Osteoblast (primary cell): ENCODE data around the gene IGSF22. TPM values are rescaled to one million over a fixed set of nuclear protein-coding genes. Genes with fewer than 3 reads are reported as not detected.

ENCODE experiments used
- DNase-seq: peaks from one replicate; pipeline ENCODE4 v3.0.0; 2011; ENCODE audit warnings: low spot score, mixed read lengths; ENCODE audit not compliant: insufficient read length; ENCODE audit errors: missing footprints
- H2AFZ ChIP-seq: 2 replicates; pipeline ENCODE4 v1.6.0; 2011; ENCODE audit warnings: mild to moderate bottlenecking, low read length
- H3K27ac ChIP-seq: 2 replicates; pipeline ENCODE4 v1.5.1; 2011; ENCODE audit warnings: mild to moderate bottlenecking, low read depth, low read length, moderate library complexity
- H3K27me3 ChIP-seq: 2 replicates; pipeline ENCODE4 v1.6.0; 2012; ENCODE audit warnings: mild to moderate bottlenecking, control low read depth, inconsistent platforms, low read length, moderate library complexity; ENCODE audit not compliant: insufficient read depth
- H3K36me3 ChIP-seq: 2 replicates; pipeline ENCODE4 v1.5.1; 2011; ENCODE audit warnings: mild to moderate bottlenecking, low read length, control low read depth, moderate library complexity; ENCODE audit not compliant: insufficient read depth
- H3K4me1 ChIP-seq: 2 replicates; pipeline ENCODE4 v1.5.1; 2011; ENCODE audit warnings: mild to moderate bottlenecking, low read length, control low read depth, moderate library complexity; ENCODE audit not compliant: insufficient read depth
- H3K4me2 ChIP-seq: 2 replicates; pipeline ENCODE4 v1.6.0; 2011; ENCODE audit warnings: mild to moderate bottlenecking, low read length; ENCODE audit not compliant: insufficient read depth
- H3K4me3 ChIP-seq: fragments of 200-600 bp; sonication (generic); 3 replicates; pipeline ENCODE4 v1.5.1; 2012; ENCODE audit warnings: mild to moderate bottlenecking, low read length, inconsistent platforms; ENCODE audit not compliant: insufficient read depth
- H3K79me2 ChIP-seq: 2 replicates; pipeline ENCODE4 v1.6.0; 2012; ENCODE audit warnings: mild to moderate bottlenecking, low read length, control low read depth, inconsistent platforms; ENCODE audit not compliant: insufficient read depth
- H3K9me3 ChIP-seq: 2 replicates; pipeline ENCODE4 v1.5.1; 2011; ENCODE audit warnings: low read depth, low read length, control low read depth
- H4K20me1 ChIP-seq: 2 replicates; pipeline ENCODE4 v1.6.0; 2012; ENCODE audit warnings: mild to moderate bottlenecking, low read length, control low read depth; ENCODE audit not compliant: insufficient read depth
- total RNA-seq: library from RNA; depleted of rRNA; stranded (reverse); fragments of >200 nt; gene quantifications from 2 replicates; pipeline ENCODE4 v1.2.3, GENCODE V29; 2012
- TF ChIP-seq, protein P1 (sequence below): IDR thresholded peaks from 2 replicates; pipeline ENCODE4 v1.5.1; 2011; ENCODE audit warnings: mild to moderate bottlenecking, low read depth, low read length, moderate library complexity; ENCODE audit errors: extremely low read depth

Gene IGSF22
- total RNA-seq, 1 donor = not detected

DNA sequence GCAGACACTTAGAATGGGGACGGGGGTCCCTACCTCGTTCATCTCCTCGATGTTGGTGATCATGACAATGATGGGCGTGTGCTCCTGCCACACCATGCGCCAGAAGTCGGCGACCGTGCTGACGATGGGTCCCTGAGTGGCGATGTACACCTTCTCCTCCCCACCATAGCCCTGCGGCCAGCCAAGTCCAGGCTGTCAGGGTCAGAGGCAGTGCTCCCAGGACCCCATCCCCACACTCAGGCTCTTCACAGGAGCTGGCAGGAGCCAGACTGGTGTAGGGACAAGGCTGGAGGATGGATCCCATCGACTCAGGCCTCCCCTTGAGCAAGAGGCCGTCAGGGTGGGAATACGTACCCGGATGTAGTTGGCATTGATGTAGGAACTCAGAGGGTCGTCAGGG is 7.2 kb upstream of the IGSF22 start:
- Histone ChIP-seq H3K9me3 (no peaks in the 10 kb centered on the region), H3K4me3 (no peak overlapping the region), H2AFZ (no peak overlapping the region), H3K4me1 (no peaks in the 10 kb centered on the region), H3K36me3 (no peaks in the 10 kb centered on the region), H3K27ac (no peak overlapping the region), H3K27me3 (peaks cover 7% of the 10 kb centered on the region), H4K20me1 (no peaks in the 10 kb centered on the region), H3K79me2 (no peaks in the 10 kb centered on the region), H3K4me2 (no peak overlapping the region)
- TF ChIP-seq, protein P1, sequence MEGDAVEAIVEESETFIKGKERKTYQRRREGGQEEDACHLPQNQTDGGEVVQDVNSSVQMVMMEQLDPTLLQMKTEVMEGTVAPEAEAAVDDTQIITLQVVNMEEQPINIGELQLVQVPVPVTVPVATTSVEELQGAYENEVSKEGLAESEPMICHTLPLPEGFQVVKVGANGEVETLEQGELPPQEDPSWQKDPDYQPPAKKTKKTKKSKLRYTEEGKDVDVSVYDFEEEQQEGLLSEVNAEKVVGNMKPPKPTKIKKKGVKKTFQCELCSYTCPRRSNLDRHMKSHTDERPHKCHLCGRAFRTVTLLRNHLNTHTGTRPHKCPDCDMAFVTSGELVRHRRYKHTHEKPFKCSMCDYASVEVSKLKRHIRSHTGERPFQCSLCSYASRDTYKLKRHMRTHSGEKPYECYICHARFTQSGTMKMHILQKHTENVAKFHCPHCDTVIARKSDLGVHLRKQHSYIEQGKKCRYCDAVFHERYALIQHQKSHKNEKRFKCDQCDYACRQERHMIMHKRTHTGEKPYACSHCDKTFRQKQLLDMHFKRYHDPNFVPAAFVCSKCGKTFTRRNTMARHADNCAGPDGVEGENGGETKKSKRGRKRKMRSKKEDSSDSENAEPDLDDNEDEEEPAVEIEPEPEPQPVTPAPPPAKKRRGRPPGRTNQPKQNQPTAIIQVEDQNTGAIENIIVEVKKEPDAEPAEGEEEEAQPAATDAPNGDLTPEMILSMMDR = no peak
- no peak for DNase-seq

DNA sequence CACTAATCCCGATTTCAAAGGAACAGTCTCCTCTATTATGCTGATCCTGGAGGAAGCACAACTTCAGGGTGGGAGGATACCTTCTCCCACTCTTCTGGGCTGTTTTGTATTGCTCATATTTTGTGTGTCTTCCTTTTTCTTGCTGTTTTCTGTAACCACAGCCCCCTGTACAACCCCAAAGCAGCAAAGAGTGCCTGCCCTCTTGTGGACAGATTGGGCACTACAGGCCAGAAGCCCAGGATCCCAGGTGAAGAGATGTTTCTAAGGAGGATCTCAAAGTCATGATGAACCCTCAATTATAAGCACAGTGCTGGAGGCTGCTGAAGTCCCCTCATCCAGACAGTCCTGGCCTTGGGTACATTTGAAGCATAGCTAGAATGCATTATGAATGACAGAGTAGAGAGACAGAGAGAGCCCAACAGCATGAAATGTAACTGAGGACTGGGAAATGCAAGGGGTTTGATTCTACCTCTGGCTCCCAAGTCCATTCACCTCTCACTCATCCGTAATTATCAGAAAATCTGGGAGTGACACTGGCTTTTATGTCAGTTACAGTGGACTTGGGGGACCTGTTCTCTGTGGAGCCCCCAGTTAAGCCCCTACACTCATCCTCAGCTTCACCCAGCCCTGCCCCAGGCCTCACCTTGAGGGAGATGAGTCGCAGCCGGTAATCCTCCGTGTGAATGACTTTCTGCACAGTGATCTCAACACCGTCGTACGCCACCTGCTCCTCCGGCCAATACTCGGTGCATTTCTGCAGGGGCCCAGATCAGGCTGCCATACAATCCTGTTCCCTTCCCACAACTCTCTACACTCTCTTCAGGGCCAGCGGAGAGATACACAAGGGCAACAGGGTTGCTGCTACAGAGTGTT is 6.2 kb upstream of the IGSF22 start:
- Histone ChIP-seq H3K79me2 (no peaks in the 10 kb centered on the region), H3K4me3 (no peak overlapping the region), H3K9me3 (no peaks in the 10 kb centered on the region), H4K20me1 (no peaks in the 10 kb centered on the region), H3K36me3 (no peaks in the 10 kb centered on the region), H3K4me1 (no peaks in the 10 kb centered on the region), H3K27ac (no peak overlapping the region), H2AFZ (peak overlapping the region; percentile 60), H3K4me2 (no peak overlapping the region), H3K27me3 (peaks cover 7% of the 10 kb centered on the region)
- TF ChIP-seq, protein P1 = peak; percentile 98
- DNase-seq = peak; percentile 94

DNA sequence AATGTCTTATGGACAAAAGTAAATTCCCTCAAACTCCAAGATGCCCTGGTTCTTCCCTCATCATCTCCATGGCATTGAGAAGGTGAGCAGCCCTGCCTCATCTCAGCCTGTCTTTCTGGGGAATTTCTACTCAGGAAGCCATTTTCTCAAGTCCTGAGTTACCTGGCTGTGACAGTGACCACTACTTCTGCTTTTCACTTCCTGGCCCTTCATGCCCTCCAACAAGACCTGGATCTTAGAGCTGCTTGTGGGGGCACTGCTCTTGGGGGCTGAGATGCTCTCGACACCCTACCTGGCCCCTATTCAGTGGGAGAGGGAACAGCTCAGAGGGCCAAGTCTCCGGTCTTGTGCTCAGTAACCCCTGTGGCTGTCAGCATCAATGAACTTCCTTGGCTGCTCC is 5.5 kb upstream of the IGSF22 start:
- H3K27ac ChIP-seq = no peak overlapping the region
- TF ChIP-seq, protein P1 = no peak
- H3K9me3 ChIP-seq = no peaks in the 10 kb centered on the region
- H3K27me3 ChIP-seq = no peaks in the 10 kb centered on the region
- H4K20me1 ChIP-seq = no peaks in the 10 kb centered on the region
- H3K4me3 ChIP-seq = no peak overlapping the region
- DNase-seq = no peak
- H3K79me2 ChIP-seq = no peaks in the 10 kb centered on the region
- H3K4me2 ChIP-seq = no peak overlapping the region
- H3K36me3 ChIP-seq = no peaks in the 10 kb centered on the region
- no peaks in the 10 kb centered on the region for H3K4me1 ChIP-seq
- no peak overlapping the region for H2AFZ ChIP-seq

DNA sequence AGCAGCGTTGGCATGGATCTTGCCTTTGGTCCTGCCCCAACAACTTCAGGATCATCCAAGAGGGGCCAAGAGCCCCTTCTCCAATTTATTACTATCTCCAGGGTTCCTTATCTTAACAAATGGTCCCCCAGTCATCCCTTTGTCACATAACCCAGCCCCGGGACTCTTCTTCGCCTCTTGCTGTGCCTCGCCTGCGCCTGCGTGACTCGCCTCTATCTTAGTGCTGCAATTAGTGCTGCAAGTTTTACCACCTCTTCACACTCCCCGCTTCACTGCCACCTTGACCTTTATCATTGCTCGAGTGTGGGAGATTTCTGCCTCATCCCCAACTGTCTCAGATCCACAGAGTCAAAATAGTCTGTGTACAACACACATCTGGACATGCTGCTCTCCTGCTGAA is 4.0 kb upstream of the IGSF22 start:
- Histone ChIP-seq H3K79me2 (no peaks in the 10 kb centered on the region), H4K20me1 (no peaks in the 10 kb centered on the region), H3K4me2 (no peak overlapping the region), H3K4me3 (no peak overlapping the region), H3K27me3 (no peaks in the 10 kb centered on the region), H3K36me3 (no peaks in the 10 kb centered on the region), H3K27ac (no peak overlapping the region), H3K9me3 (no peaks in the 10 kb centered on the region), H3K4me1 (no peaks in the 10 kb centered on the region), H2AFZ (no peak overlapping the region)
- TF ChIP-seq, protein P1 = no peak
- DNase-seq = no peak
